GM19193 (cell line): Measurements from ENCODE around the gene SMPDL3B.

Experiments used
- POLR2A ChIP-seq: IDR thresholded peaks from 4 replicates; pipeline ENCODE4 v1.6.1; 2011; ENCODE audit not compliant: insufficient read depth, insufficient read length; ENCODE audit errors: extremely low read depth

Gene SMPDL3B

DNA sequence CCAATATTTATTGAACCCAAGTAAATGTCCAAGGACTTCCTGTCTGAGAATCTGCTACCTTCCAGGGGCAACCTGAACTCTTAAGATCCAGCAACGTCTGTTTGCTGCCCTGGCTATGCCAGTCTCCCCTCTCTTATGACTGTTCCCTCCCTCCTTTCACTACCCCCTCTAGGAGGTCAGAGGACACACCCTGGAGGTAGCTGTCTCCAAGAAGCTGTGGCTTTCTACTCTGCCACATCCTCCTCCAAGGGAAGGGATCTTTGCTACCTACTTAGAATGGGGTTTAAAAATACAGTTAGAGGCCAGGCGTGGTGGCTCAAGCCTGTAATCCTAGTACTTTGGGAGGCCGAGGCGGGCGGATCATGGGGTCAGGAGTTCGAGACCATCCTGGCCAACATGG, 3.6 kb upstream of the SMPDL3B start:
- TF ChIP-seq POLR2A = no peak

DNA sequence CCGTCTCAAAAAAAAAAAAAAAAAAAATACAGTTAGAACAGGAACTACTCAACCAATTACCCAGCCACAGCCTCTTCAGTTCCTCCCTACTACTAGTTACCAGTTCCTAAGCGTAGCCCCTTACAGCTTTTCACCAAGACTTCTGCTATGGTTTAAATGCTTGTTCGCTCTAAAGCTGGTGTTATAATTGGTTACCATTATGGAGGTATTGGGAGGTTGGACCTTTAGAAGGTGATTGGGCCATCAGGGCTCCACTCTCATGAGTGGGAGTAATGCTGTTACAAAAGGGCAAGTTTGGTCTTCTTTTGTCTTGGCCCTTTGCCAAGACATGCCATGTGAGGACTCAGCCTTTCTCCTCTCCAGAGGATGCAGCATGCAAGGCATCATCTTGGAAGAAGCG, 3.0 kb upstream of the SMPDL3B start:
- no peak for TF ChIP-seq POLR2A

DNA sequence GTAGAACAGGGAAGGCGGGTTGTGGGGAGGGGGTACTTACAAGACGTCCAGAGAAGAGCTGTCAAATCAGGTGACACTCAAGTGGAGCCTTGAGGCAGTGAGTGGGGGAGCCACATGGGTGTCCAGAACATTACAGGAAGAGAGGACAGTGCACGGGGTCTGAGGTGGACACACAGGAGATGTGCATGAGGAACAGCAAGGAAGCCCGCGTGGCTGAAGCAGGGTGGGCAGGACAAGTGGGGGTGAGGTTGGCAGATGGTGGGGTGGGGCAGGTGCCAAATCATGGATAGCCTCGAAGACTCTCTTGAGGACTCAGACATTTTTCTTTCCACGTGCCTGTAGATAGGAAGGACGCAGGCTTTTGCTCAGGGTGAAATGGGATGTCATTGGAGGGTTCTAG, 921 bp downstream of the SMPDL3B start:
- no peak for TF ChIP-seq POLR2A

DNA sequence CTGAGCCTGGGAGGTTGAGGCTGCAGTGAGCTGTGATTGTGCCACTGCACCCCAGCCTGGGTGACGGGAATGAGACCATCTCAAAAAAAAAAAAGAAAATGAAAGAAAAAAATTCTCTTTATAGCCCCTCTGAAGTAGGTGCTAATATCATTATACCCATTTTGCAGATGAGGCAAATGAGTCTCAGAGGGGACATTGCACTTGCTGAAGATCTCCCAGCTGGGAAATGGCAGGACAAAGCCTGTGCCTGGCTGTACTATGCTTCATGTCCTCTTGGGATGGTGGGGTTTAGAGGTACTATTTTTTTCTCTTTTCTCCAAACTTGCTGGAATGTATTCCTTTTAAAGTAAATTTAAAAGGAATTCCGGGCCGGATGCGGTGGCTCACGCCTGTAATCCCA, 1.6 kb downstream of the SMPDL3B start:
- no peak for TF ChIP-seq POLR2A

DNA sequence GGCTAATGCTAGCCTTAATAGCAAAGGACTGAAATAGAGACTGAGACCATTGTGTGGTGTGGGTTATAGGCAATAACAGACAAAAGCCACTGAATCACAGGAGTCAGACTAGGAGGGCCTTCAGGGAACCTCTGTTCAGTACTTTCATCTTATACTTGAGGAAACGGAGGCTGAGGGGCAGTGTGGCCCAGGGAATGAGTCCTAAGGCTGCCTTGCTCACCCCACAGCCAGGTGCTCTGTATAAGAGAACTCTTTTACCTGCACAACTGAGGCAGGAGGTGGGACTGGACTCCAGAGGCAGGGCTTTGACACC, 2.7 kb downstream of the SMPDL3B start:
- no peak for TF ChIP-seq POLR2A

DNA sequence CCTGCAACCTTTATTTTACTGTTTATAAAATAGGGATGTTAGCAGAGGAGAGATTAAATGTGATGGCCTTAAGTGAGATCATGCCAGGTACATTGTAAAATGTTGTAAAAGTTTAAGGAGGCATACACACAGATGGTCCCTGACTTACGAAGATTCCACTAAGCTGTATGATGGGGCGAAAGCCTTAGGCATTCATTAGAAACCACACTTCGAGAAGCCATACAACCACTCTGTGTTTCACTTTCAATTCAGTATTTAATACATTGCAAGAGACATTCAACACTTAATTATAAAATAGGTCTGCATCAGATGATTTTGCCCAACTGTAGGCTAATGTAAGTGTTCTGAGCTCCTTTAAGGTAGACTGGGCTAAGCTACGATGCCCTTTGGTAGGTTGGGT, 3.7 kb downstream of the SMPDL3B start:
- no peak for TF ChIP-seq POLR2A

DNA sequence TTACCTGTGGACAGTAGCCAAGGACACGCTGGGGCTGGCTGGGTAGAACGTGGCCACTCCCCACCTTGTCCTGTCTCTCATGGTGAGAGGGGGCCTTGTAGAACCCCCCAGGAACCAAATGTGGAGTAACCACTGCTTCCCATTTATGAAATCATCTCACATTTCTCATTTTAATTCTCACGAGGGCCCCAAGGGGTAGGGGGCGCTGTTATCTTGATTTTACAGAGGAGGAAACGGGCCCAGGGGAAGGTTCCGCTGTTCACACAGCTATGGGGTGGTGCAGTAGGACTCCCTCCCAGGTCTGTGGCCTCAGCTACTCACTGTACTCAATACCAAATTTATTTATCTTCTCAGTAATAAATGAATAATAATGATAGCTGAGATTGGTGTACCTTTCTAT, 5.5 kb downstream of the SMPDL3B start:
- TF ChIP-seq POLR2A = no peak

DNA sequence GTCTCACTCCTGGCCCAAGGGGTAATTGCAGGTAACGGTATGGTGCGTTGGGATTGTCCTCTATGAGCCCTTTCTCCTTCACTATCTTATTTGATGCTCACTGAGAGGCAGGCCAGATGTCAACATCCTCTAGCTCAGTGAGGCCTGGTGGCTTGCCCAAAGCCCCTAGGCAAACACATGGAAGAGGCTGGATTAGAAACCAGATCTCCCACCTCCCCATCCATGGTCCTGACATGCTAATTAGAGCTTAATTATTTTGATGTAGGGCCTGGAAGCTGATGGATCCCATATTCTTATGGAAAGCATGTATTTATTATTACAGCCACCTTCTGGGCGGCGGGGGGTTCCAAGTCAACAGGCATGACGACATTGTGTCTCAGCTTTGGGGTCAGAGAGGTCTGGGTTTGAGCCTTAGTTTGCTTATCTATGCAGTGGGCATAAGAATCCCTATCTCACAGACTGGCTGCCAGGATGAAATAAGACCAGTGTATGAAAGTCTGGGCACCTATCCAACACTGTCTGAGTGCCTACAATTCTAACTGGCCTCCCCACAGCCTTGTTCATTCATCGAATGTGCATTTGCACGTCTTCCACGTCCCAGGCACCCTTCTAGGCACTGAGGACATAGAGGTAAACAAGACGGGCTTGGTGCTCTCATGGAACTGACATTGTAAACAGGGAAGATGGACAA, 6.2 kb downstream of the SMPDL3B start:
- TF ChIP-seq POLR2A = no peak

DNA sequence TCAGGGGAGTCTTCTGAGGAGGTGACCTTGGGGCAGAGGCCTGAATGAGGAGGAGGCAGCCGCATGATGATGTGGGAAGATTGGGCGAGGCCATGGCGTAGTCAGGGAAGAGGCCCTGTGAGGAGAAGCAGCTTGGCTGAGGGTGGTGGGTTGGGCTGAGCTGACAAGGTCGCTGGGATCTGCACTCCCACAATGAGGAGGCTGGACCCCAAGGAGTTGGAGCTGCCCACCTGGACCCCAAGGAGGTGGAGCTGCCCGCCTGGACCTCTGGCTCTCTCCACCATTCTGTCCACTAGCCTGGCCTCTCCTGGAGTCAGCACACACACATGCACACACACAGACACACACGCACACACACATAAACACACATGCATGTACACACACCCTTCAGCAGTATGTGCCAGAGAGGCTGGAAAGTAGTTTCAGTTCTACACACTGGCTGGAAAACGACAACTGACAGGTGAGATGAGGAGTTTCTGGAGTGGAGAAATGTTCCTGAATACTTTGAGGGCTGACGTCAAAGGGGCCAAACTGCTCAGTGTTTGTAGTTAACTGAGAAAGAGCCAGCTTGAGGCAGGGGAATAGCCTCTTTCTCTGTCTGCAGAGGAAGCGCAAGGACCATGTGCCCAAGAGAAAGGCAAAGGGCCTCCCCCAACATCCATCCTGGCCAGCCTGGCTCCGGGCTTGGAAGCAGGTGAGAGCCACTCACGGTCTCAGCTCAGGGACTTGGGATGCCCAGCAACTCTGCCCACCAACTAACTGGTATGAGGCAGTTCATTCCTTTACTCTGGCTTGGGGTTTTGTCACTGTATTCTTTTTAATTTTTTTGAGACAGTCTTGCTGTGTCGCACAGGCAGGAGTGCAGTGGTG, 7.1 kb downstream of the SMPDL3B start:
- TF ChIP-seq POLR2A = no peak

DNA sequence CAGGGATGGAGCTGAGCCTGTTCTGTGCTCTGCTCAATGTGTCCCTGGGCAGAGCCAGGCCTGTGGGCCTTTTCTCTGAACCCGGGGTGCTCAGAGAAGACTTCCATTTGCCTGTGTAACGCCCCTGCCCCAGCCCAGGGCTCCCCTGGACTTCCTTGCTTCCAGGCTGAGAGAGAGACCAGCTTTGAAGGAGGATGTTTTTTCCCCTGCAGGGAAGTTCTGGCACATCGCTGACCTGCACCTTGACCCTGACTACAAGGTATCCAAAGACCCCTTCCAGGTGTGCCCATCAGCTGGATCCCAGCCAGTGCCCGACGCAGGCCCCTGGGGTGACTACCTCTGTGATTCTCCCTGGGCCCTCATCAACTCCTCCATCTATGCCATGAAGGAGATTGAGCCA, 10.2 kb downstream of the SMPDL3B start:
- no peak for TF ChIP-seq POLR2A

DNA sequence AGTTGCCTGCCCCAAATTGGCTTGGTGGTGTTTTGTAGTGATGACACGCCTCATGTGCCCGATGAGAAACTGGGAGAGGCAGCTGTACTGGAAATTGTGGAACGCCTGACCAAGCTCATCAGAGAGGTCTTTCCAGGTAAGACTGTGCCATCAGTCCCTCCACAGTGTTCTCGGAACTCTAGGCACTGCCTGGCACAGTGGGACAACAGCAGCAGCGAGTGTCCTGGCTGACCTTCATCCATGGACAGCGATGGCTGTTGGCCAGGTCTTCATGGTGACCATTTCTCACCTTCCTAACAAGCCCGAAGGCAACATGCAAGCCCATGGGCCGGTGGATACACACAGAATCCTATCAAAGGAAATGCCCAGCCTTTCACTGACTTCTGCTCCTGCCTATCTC, 14.2 kb downstream of the SMPDL3B start:
- no peak for TF ChIP-seq POLR2A

DNA sequence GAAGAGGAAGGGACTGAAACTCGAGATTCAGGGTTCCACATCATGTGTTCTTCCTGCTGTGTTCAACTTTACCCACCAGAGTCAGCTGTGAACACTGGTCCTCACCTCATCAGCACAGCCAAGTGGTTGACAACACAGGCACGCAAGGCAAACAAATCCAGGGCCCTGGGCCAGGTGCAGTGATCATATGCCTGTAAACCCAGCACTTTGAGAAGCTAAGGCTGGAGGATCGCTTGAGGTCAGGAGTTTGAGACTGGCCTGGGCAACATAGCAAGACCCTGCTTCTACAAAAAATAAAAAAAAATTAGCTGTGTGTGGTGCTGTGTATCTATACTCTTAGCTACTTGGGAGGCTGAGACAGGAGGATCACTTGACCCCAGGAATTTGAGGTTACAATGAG, 16.6 kb downstream of the SMPDL3B start:
- TF ChIP-seq POLR2A = no peak

DNA sequence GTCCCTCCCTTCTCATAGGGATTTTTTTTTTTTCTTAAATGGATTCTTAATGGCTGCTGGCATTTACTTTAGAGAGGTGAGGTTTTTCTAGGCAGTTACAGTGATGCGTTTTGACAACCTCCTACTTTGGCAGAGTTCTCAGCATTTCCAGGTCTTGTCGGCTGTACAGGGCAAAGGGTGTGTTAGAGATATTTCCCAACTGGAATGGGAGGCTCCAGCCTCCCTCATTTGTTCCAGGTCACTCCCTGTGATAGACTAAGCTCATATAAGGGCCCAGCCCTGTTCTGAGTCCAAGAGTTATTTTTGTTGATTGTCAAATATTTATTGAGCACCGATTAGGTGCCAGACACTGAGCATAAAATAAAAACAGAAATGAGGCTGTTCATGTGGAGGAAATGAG, 17.3 kb downstream of the SMPDL3B start:
- no peak for TF ChIP-seq POLR2A

DNA sequence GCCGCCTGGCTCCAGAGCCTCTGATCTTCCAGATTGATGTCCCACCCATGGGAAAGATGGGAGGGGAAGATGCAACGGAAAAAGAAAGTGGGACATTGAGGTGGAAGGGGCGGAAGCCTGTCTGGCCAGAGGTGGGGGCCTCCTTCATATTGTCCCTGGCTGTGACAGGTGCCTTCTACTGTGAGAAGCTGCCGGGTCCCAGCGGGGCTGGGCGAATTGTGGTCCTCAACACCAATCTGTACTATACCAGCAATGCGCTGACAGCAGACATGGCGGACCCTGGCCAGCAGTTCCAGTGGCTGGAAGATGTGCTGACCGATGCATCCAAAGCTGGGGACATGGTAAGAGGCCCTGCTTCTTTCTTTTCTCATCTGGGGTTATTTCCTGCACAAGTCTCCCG, 19.4 kb downstream of the SMPDL3B start:
- TF ChIP-seq POLR2A = no peak

DNA sequence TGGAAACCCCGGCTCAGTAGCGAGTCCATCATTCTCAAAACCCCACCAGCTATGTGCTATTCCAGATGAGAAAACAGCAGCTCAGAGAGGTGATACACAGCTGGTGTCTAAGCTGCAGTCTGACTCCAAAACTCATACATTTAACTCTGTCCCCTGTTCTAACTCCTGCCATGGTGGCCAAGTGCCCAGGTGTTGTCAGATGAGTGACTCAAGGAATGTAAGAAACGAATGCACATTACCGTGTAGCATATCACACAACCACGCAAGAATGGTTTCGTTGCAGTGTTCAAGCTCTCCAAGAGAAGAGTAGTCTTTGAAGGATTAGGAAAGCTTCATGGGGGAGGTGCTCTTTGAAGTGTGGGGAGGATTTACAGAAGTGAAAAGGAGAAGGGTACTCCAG, 20.3 kb downstream of the SMPDL3B start:
- TF ChIP-seq POLR2A = no peak

DNA sequence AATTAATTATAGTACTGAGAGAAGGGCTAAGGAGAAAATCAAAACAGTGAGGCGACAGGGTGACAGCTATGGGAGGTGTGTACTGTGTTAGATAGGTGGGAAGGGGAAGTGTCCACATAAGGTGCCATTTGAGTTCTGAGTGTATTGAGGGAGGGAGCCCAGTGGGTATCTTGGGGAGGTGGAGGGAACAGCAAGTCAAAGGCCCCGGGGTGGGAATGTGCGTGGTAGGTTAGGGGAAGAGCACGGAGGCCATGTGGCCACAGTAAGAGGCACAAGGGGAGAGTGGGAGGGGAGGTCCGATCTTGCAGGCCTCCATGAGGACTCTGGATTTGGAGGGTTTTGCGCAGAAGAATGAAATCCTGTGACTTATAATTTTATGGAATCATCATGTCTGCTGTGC, 22.0 kb downstream of the SMPDL3B start:
- no peak for TF ChIP-seq POLR2A
